Stimulated activated CD4-positive, alpha-beta T cell treated with anti-CD3 and anti-CD28 coated beads, Interleukin-1b, Interleukin-23, amount 100 ng/mL, for 1 hour (primary cell): Measurements from ENCODE around the gene WSB1.
"Not testable (repeated sequence)": the region's sequence is repeated elsewhere in the genome, so short reads cannot be mapped to it uniquely, and the experiment has no call there.

Source experiments
- DNase-seq, 2 donors: peaks; one replicate each; pipeline ENCODE4 v3.0.0-alpha.2; 2020; ENCODE audit warnings: low read depth in 2 of 2

Gene WSB1

DNA sequence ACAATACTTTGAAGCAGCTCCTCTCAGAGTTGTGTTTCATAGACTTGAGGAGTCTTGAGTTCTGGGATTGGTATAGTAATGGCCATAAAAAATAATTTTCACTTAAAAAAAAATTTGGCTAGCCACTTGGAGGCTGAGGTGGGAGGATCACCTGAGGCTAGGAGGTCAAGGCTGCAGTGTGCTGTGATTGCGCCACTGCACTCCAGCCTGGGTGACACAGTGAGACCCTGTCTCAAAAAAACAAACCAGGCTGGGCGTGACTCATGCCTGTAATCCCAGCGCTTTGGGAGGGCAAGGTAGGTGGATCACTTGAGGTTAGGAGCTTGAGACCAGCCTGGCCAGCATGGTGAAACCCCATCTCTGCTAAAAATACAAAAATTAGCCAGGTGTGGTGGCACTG is 14.8 kb upstream of the WSB1 start:
- DNase-seq, result not testable (repeated sequence)

DNA sequence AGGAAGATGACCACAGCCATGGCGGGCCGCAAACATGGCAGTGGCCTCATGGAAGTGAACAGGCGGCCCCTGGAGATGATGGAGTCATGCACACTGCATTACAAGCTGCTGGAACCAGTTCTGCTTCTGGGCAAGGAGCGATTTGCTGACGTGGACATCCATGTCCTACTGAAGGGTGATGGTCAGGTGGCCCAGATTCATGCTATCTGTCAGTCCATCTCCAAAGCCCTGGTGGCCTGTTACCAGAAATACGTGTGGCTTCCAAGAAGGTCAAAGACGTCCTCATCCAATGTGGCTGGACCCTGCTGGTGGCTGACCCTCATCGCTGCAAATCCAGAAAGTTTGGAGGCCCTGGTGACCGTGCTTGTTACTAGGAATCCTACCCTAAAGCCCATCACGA is 13.4 kb upstream of the WSB1 start:
- no peak for DNase-seq

DNA sequence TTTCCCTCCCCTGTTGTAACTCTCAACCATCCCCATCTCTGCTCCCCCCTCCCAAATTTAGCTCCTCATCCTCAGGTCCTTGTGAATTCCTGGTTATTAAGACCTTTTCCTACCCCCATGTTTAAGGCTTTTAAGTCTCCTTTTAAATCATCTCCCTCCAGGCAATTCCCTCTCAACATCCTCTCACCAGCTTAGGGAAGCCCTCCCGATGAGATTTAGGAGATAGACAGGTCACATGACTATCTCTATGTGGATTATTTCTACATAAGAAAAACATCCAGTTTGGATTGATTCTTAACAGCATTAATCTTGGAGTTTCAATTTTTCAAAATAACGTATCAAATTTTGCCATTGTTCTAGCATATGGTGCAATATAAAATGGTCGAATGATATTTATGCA is 12.5 kb upstream of the WSB1 start:
- no peak for DNase-seq

DNA sequence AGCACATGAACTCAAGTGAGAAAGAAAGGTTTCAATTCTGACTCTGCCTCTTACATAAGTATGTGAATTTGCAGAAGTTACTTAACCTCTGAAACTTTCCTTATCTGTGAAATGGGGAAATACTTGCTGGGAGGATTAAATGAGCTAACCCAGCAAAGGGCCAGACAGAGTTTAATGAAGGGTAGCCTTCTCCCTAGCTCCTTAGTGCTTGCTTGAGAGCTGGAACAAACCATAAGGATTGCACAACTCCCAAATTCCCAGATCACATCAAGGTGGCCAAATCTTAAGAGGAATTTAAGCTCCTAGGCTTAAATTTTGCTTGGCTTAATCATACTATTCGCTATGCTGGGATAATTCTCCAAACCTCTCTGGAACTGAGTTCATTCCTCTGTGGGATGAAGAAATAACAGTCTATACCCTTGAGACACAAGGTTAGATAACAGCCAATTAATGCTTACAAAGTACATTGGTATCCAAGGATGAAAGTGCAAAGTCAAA is 11.8 kb upstream of the WSB1 start:
- DNase-seq, result no peak

DNA sequence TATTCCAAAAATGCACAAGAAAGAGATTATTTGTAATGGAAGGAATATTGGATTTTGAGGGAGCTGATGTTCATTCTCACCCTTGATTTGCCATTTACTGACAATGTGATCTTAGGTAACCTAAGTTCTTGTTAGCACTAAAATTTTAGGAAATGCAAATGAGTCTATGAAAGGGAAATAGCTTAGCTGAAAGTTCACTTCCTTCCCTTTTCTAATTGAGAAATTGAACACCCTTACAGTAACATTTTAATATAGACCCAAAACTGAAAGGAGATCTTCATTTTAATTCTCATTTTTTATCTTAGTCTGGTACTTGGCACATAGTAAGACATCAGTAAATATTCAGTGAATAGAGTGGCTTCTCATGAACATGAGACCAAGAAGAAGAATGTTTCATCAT is 10.9 kb upstream of the WSB1 start:
- no peak for DNase-seq

DNA sequence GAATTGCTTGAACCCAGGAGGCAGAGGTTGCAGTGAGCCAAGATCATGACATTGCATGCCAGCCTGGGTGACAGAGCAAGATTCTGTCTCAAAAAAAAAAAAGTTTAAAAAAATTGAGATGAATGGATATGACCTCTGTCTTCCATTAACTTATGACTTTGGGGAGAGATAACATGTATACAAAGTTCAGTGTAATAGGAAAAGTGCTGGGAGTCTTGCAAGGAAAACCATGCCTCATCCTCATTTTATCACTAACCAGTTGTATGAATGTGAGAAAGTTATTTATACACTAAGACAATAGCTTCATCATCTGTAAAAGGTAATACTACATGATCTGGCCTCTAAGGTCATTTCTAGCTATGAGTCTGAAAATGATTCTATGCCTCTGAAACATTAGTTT is 10.2 kb upstream of the WSB1 start:
- no peak for DNase-seq

DNA sequence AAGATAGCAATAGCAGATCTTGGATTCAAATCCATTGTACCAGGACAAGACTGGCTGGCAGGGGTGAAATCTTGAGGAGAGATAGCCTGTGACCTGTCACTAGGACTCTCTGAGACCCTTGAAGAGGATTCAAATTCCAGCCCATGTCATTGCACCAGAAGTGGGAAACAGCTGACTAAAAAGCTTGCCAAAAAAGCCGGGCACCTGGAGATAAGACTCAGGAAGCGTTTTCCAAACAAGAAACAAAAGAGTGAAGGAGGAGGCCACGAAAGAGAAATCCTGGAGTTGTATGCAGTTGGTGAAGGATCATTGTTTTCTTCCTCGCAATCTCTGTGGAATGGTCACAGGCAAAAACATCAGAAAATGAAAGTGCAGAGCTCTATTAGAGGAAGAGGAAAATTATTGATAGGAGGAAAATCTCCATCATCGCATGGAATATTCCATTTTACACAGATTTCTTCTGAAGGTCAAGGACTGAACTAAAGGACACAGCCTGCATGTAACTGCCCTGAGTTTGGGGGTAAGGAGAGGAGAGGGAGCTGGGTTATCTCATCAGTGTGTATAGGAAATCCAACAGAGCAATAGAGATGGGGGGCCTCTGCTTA is 9.0 kb upstream of the WSB1 start:
- no peak for DNase-seq

DNA sequence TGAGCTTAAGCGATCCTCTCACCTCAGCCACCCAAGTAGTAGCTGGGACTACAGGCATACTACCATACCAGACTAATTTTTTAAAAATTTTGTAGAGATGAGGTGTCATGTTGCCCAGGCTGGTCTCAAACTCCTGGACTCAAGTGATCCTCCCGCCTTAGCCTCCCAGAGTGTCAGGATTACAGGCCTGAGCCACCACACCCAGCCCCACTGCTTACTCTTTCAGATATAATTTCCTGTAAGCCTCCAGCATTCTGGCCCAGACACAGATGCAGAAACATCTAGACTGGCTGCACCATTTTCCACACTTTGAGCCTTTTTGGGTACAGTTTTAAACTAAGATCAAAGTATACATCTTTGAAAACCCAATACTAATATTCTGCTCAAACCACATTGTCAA is 8.4 kb upstream of the WSB1 start:
- DNase-seq, result no peak

DNA sequence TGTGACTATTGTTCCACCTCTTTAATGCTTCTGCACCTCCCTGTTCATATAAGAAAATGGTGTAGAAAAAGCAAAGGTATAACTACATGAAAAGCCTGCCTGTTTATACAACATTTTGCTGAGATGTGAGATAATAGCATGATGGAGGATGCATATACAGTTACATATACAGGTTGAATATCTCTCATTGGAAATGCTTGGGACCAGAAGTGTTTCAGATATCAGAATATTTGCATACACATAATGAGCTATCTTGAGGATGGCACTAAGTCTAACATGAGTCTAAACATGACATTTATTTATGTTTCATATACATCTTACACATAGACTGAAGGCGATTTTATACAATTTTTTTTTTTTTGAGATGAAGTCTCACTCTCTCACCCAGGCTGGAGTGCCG is 5.7 kb upstream of the WSB1 start:
- DNase-seq, result no peak

DNA sequence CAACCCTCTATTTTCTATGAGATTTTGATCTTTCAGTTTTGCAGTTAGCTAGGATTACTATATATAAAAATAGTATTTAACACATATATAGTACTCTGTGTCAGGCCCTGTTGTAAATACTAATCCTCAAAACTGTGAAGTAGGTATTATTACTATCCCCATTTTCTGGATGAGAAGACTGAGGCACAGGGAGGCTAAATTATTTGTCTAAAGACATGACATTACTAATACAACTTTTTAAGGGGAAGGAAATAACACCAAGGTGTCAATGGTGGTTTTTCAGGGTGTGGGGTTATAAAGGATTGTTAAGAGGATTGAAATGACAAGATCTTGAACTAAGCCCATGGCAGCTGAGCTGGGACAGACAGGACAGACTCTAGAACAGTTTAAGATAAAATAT is 4.1 kb upstream of the WSB1 start:
- DNase-seq, result no peak

DNA sequence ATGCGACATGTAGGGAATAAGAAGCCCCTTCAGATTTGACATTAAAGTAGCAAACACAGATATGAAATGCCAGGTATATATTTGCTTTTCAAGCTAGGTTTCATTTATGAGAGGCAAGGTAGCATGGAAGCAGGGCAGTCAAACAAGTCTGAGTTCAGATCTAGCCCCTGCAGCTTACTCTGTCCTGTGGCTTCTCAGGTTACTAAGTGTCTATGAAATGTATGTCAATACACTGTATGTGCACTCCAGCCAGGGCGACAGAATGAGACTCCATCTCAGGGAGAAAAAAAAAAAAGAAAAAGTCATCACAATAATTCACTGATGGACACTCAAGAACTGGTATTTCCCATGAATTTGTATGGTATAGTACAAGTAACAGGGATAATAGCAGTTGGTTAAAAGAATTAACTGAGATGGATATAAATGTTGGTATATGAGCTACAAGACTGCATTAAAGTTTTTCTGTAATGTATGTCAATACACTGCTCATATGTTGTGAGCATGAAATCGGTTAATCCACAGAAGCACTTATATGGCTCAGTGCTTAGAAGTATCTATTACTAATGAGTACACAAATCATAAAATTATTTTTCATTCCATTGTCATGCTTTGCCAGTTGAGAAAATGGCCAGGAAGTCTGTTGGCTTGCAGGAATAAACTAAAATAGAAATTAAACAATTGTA is 2.9 kb upstream of the WSB1 start:
- no peak for DNase-seq

DNA sequence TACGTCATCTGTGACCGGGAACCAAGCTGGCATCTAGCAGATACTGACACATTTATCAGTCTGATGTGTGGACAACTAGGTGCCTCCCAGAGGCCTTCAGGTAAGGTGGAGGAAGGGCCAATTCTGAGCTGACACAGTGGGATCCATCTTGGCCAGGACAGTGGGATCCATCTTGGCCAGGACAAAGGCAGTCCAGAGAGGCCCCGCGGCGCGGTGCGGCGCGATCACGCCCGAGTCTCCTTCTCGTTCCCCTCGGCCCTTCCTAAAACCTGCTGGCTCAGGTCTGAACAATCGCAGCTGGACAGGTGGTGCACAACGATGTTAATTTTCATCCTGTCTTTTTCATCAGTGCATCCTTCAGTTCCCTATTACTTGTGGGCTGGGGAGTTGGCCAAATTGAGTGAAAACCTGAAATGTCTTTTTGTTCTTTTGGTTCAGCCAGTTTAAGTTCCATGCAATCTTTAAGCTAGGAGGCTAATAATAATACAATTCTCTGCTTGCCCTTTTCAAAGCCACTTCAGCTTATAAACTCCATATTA is 486 bp upstream of the WSB1 start:
- DNase-seq, result no peak

DNA sequence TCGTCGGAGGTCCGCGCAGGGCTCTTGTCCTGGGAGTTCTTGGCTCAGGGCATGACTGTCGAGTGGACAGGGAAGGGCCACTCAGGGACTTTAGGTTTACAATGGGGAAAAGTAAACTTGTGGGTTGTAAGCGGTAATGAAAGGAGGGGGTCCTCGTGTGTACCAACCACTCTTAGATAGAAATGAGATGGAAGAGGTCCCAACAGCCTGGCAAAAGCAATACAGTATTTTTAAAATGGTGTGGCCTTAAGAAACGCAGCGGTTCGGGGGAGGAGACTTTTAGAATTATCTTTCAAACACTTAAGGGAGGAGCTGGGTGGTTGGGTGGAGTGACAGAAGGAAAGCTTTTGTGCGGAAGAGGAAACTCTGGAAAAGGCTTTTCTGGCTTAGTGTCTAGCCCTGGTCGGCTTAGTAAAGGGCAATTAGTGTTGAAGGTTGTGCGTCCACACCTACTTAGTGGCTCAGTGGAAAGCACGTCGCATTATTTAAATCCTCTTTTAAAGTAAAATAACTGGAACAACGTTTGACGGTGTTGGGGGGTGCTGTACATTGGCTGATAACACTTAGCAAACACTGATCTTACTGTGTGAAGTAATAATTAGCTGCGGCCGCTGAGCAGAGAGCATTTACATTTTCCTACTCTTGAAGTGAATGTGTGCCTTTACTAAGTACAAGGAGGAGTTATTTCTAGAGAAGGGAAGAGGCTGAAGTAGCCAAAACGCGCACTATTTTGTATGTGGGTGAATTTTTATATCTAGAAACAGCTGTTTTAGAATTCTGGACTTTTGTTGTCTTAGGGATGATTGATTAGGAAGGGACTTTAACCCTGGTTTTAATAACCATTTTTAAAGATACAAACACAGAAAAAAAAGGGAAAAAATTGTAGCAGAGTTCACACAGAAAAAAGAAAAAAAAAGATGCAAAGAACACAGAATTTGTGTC is 1.0 kb downstream of the WSB1 start:
- no peak for DNase-seq

DNA sequence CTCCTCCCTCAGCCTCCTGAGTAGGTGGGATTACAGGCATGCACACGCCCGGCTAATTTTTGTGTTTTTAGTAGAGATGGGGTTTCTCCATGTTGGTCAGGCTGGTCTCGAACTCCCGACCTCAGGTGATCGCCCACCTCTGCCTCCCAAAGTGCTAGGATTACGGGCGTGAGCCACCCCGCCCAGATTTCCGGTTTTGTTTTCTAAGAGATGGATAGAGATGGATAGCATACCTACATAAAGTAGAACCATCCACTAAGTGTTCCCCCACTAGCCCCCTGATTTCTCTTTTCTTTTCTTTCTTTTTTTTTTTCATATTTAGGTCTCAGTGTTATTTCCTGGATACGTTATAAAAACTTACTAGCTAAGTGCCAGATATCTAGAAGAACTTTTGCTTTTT is 2.0 kb downstream of the WSB1 start:
- DNase-seq, result no peak

DNA sequence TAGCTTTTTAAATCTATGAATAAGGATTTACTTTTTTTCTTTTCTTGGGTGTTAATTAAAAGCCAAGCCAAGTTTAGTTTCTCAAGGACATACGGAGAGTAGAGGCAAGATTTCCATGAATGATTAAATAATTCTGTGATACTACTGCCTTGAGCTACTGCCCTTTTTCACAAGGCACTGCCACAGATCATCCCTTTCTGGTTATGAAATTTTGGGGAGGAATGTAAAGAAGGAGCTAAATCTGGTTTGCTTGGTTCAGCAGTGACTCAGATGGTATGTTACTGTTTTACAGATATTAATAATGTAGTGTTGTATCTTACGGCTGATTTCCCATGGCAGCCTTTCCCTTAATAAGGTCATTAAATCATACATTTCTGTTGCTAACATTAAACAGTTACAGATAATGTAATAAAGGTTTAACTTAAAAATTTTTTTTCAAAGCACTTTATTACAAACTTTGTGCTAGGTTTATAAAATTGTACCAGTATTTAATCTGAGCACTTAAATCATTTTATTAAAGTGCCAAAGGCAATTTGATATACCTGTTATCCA is 2.6 kb downstream of the WSB1 start:
- no peak for DNase-seq

DNA sequence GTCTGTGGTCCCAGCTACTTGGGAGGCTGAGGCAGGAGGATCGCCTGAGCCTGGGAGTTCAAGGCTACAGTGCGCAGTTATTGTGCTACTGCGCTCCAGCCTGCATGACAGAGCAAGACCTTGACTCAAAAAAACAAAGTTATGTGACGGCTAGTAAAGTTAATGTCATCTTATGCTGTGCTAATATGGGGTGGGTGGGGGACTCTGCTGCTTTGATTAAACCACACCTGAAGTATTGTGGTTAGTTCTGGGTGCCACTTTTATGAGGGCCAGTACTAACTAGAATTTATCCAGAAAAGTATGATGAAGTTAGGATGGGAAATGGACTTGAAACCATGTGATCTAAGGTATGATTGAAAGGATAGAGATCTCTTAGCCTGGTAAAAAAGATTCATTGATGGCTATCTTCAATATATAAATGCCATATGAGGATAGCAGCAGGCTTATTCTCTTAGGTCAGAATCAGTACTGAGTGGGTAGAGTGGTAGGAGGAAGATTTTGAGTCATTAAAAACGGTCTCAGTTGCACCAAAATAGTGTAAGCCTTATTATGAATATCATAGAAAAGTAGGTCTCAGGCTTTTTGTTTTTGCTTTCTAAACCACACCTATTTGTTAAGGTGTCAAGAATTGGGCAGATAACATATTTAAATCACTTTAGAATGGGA is 5.6 kb downstream of the WSB1 start:
- DNase-seq, result no peak

DNA sequence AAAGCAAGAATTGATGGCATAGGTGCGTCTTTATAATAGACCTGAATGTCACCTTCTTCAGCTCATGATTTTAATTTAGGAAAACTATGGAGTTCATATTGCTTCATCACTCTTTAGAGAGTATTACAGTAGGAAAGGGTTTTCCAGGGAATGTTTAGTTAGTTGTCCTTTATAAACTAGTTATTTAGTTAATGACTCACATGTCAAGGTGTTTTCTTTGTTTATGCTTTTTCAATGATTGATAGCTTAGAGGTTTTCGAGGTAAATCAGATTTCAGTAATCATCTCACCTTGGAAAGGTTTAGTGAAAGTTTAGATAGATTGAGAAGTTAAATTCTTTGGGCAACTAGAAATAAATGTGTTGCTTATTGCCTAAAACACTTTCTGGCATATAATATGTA is 9.8 kb downstream of the WSB1 start:
- DNase-seq, result no peak

DNA sequence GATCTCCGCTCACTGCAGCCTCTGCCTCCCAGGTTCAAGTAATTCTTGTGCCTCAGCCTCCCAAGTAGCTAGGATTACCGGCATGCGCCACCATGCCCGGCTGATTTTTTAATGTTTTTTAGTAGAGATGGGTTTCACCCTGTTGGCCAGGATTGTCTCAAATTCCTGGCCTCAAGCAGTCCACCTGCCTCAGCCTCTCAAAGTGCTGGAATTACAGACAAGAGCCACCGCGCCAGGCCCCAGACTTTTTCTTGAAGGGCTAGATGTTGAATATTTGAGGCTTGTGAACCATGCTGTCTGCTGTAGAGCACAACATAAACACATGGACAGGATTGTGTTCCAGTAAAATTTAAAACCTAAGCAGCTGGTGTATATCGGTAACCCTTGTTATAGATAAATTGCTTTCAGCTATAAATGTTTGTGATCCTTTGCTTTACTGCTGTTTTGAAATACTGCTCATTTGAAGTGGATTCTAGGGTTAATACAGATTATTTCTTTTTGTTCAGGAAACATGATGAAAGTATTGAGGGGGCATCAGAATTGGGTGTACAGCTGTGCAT is 12.4 kb downstream of the WSB1 start:
- DNase-seq, result no peak

DNA sequence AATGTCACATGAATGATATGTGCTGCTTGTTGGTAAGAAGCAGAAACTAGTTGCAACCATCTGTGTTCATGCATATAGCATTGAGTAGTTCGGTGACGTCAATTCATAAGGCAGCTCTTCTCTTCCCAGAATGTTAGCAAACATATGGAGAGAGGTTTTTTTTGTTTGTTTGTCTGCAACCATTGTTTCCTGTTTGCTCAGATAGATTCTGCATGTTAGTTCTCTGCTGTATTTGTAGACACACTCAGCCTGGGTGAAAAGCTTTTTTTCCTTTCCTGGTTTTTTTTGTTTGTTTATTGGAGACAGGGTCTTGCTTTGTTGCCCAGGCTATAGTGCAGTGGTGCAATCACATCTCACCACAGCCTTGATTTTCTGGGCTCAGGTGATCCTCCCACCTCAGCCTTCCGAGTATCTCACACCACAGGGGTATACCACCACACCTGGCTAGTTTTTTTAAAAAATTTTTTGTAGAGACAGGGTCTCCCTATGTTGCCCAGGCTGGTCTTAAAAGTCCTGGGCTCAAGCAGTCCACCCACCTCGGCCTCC is 16.7 kb downstream of the WSB1 start:
- no peak for DNase-seq

DNA sequence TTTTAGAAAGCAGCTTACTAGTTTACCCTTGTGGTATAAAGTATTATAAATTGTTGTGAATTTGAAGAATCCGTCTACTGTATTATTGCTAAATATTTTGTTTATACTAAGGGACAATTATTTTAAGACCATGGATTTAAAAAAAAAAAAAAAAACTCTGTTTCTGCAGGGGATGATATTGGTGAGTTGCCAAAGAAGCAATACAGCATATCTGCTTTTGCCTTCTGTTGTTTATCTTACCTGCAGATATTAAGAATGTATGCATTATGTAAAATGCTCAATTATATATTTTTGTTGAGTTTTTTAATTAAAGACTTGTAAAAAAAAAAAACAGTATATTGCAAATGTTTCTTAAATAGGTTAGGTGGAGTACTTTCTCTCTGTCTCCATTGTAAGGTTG is 19.4 kb downstream of the WSB1 start:
- DNase-seq, result no peak

DNA sequence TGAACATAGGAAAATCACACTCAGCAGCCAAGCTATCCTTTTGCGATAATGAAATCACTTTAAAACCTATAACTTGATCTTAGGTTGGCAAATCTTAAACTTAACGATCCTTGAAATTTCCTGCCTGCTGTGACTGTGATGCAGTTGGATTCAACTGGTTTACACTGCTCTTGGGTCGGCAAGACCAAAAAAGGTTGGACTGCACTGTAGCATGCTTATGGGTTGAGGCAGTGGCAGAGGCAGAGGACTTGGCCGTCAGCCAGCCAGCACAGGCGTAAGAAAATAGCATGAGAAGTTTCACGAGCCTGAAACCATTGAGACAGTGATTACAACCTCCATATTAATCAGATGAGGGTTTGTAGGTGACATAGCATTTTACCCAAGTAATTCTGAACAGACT is 21.4 kb downstream of the WSB1 start:
- DNase-seq, result no peak
